Keratinocyte (primary cell): ENCODE data around the gene CCDC146.

Experiments used
- EZH2 ChIP-seq: IDR thresholded peaks from one replicate; pipeline ENCODE4 v1.6.1; 2012; ENCODE audit warnings: inconsistent platforms, mild to moderate bottlenecking, low read length, moderate library complexity
- TF ChIP-seq, protein P1 (sequence below), 3 experiments: IDR thresholded peaks in 1 of 3; conservative IDR thresholded peaks in 1 of 3; optimal IDR thresholded peaks in 1 of 3; 2 replicates in 2 of 3; 3 replicates in 1 of 3; pipeline versions ENCODE3 to v1.5.1; 2011; ENCODE audit warnings: low read length in 3 of 3, mild to moderate bottlenecking in 3 of 3, moderate library complexity in 2 of 3, control low read depth in 1 of 3, inconsistent platforms in 1 of 3; ENCODE audit not compliant: insufficient read depth in 2 of 3; ENCODE audit errors: extremely low read depth in 1 of 3

DNA sequence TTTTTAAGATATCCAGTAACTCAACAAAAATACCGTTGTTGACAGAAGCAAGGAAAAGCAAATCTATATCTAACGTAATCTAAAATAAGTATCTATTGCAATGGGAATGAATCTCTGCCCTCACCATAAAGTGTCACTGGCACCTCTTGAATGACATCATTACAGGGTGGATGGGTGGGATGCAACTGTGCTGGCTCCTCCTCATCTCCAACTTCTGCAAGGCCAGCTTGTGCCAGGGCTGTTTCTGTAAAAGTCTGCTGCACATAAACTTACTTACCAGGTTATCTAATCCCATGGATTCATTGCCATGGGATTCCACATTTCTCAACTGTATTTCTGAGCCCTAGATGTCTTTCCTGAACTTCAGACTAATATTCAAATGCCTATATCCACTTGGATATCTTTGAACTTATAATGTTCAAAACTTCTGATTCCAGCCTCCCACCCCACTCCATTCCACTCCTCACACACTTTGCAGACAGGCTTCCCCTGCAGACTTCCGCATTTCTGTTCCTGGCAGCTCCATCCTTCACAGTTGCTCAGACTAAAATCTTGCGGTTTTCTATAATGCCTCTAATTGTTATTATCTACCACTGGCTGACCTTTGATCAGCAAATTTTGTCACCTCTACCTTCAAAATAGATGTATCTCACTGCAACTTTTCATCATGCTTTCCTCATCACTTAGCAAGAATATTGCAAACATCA, 66.5 kb downstream of the CCDC146 start:
- TF ChIP-seq, protein P1, sequence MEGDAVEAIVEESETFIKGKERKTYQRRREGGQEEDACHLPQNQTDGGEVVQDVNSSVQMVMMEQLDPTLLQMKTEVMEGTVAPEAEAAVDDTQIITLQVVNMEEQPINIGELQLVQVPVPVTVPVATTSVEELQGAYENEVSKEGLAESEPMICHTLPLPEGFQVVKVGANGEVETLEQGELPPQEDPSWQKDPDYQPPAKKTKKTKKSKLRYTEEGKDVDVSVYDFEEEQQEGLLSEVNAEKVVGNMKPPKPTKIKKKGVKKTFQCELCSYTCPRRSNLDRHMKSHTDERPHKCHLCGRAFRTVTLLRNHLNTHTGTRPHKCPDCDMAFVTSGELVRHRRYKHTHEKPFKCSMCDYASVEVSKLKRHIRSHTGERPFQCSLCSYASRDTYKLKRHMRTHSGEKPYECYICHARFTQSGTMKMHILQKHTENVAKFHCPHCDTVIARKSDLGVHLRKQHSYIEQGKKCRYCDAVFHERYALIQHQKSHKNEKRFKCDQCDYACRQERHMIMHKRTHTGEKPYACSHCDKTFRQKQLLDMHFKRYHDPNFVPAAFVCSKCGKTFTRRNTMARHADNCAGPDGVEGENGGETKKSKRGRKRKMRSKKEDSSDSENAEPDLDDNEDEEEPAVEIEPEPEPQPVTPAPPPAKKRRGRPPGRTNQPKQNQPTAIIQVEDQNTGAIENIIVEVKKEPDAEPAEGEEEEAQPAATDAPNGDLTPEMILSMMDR (optimal IDR thresholded peaks at IDR 0.05 in 1 of 3, IDR thresholded peaks at IDR 0.05 in 1 of 3, conservative IDR thresholded peaks at IDR 0.05 in 1 of 3; ENCODE audit: extremely low read depth in 1 of 3, insufficient read depth in 2 of 3, low read length in 3 of 3): no peak
- no peak for TF ChIP-seq EZH2
